ENCODE data around the gene CACUL1. TPM values are rescaled to one million over a fixed set of nuclear protein-coding genes. Genes with fewer than 3 reads are reported as not detected.
"Not testable (repeated sequence)": the region's sequence is repeated elsewhere in the genome, so short reads cannot be mapped to it uniquely, and the experiment has no call there.

The CACUL1 gene
- total RNA-seq, 3 donors from 2014 or later, result 33.4 to 68.6 (median 55.2) TPM

GRCh38 chr10:118666350-118666749 lies 88.4 kb downstream of the CACUL1 start:
- H3K4me1 ChIP-seq, result no peaks in the 10 kb centered on the region
- H3K27me3 ChIP-seq, result no peaks in the 10 kb centered on the region
- intact Hi-C loops (cut with DNase I; ENCODE audit: low total_unique reads), result no loop called here
- H3K9me3 ChIP-seq, result no peaks in the 10 kb centered on the region
- H3K4me3 ChIP-seq, result no peak overlapping the region
- TF ChIP-seq POLR2A (IDR thresholded peaks at IDR 0.05) (no peak), CTCF (IDR thresholded peaks at IDR 0.05) (no peak), POLR2AphosphoS5 (IDR thresholded peaks at IDR 0.05) (no peak)
- no peaks in the 10 kb centered on the region for H3K36me3 ChIP-seq
- no peak for DNase-seq (ENCODE audit: low spot score in 2 of 2)
- no peak overlapping the region for H3K27ac ChIP-seq

- Histone ChIP-seq H3K9me3 (peaks cover under 1 to 5% of the 10 kb centered on the region in 2 donors), H3K4me1 (no peaks in the 10 kb centered on the region), H3K27ac (no peak overlapping the region), H3K27me3 (no peaks in the 10 kb centered on the region), H3K4me3 (no peak overlapping the region), H3K36me3 (no peaks in the 10 kb centered on the region)
- intact Hi-C loops (cut with DNase I; ENCODE audit: low total_unique reads), result no loop called here
- no peak for DNase-seq (ENCODE audit: low spot score in 2 of 2)
- no peak for TF ChIP-seq CTCF (IDR thresholded peaks at IDR 0.05)
Observed at GRCh38 chr10:118664321-118664720, 90.4 kb downstream of the CACUL1 start.

GRCh38 chr10:118663176-118663575 lies 91.6 kb downstream of the CACUL1 start:
- no peak for DNase-seq (ENCODE audit: low spot score in 2 of 2)
- H3K27me3 ChIP-seq, result no peaks in the 10 kb centered on the region
- intact Hi-C loops (cut with DNase I; ENCODE audit: low total_unique reads), result no loop called here
- no peaks in the 10 kb centered on the region for H3K36me3 ChIP-seq
- peaks cover 10 to 16% of the 10 kb centered on the region in 2 donors for H3K9me3 ChIP-seq
- no peak for TF ChIP-seq POLR2AphosphoS5 (IDR thresholded peaks at IDR 0.05)
- no peak for TF ChIP-seq POLR2A (IDR thresholded peaks at IDR 0.05)
- no peak for TF ChIP-seq CTCF (IDR thresholded peaks at IDR 0.05)
- H3K4me1 ChIP-seq, result no peaks in the 10 kb centered on the region
- H3K4me3 ChIP-seq, result no peak overlapping the region
- H3K27ac ChIP-seq, result no peak overlapping the region

GRCh38 chr10:118662228-118663035 lies 92.3 kb downstream of the CACUL1 start:
- TF ChIP-seq POLR2AphosphoS5 (IDR thresholded peaks at IDR 0.05), result no peak
- TF ChIP-seq CTCF (IDR thresholded peaks at IDR 0.05), result no peak
- TF ChIP-seq POLR2A (IDR thresholded peaks at IDR 0.05), result no peak
- Histone ChIP-seq H3K27me3 (no peaks in the 10 kb centered on the region), H3K4me1 (no peaks in the 10 kb centered on the region), H3K27ac (no peak overlapping the region), H3K4me3 (no peak overlapping the region), H3K36me3 (no peaks in the 10 kb centered on the region), H3K9me3 (peaks cover 10 to 17% of the 10 kb centered on the region in 2 donors)
- intact Hi-C loops (cut with DNase I; ENCODE audit: low total_unique reads), result no loop called here
- DNase-seq (ENCODE audit: low spot score in 2 of 2), result no peak

GRCh38 chr10:118658762-118659161 lies 96.0 kb downstream of the CACUL1 start:
- Histone ChIP-seq H3K36me3 (no peaks in the 10 kb centered on the region), H3K4me3 (no peak overlapping the region), H3K27ac (no peak overlapping the region), H3K9me3 (peaks cover 10 to 28% of the 10 kb centered on the region in 2 donors), H3K27me3 (no peaks in the 10 kb centered on the region), H3K4me1 (no peaks in the 10 kb centered on the region)
- no peak for TF ChIP-seq CTCF (IDR thresholded peaks at IDR 0.05)
- no peak for TF ChIP-seq POLR2A (IDR thresholded peaks at IDR 0.05)
- TF ChIP-seq POLR2AphosphoS5 (IDR thresholded peaks at IDR 0.05), result no peak
- intact Hi-C loops (cut with DNase I; ENCODE audit: low total_unique reads), result no loop called here
- DNase-seq (ENCODE audit: low spot score in 2 of 2), result no peak

- DNase-seq (ENCODE audit: low spot score in 2 of 2); H3K27ac ChIP-seq; intact Hi-C loops (cut with DNase I; ENCODE audit: low total_unique reads); H3K27me3 ChIP-seq; H3K4me3 ChIP-seq; H3K36me3 ChIP-seq; H3K4me1 ChIP-seq: not testable (repeated sequence)
- H3K9me3 ChIP-seq, result peaks cover 10 to 28% of the 10 kb centered on the region in 2 donors
Observed at GRCh38 chr10:118658168-118658567, 96.6 kb downstream of the CACUL1 start.

- H3K27me3 ChIP-seq; DNase-seq (ENCODE audit: low spot score in 2 of 2); H3K36me3 ChIP-seq; H3K4me3 ChIP-seq; intact Hi-C loops (cut with DNase I; ENCODE audit: low total_unique reads); H3K4me1 ChIP-seq; H3K27ac ChIP-seq: not testable (repeated sequence)
- H3K9me3 ChIP-seq, result peaks cover 0 to 16% of the 10 kb centered on the region in 2 donors
Observed at GRCh38 chr10:118645294-118645693, 109.5 kb downstream of the CACUL1 start.

Measured in breast epithelium (tissue), 4 donors.